HG03565 (cell line): ENCODE results near the gene RERE.

Source experiments
- ATAC-seq: cut with Tn5 transposase; IDR thresholded peaks from one replicate; pipeline ENCODE4 v1.9.1; 2021; ENCODE audit warnings: mild to moderate bottlenecking, moderate library complexity; ENCODE audit not compliant: unreplicated experiment

The RERE gene

GRCh38 chr1:8555582-8555981 lies 261.9 kb downstream of the RERE start:
- no peak for ATAC-seq

GRCh38 chr1:8554956-8555534 lies 262.4 kb downstream of the RERE start:
- no peak for ATAC-seq

DNA sequence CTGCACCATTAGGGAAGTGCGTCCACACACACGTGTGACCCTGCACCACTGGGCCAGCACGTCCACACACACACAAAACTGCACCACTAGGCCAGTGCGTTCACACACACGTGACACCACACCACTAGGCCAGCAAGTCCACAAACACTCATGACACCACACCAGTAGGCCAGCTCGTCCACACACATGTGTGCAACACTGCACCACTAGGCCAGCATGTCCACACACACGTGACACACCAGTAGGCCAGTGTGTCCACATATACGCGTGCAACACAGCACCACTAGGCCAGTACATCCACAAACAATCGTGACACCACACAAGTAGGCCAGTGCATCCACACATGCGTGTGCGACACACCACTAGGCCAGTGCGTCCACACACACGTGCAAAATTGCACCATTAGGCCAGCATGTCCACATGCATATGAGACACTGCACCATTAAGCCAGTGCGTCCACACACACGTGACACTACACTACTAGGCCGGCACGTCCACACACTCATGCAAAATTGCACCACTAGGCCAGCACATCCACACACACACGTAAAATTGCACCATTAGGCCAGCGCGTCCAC lies 264.5 kb downstream of the RERE start:
- no peak for ATAC-seq

GRCh38 chr1:8551613-8552489 lies 265.6 kb downstream of the RERE start:
- no peak for ATAC-seq

DNA sequence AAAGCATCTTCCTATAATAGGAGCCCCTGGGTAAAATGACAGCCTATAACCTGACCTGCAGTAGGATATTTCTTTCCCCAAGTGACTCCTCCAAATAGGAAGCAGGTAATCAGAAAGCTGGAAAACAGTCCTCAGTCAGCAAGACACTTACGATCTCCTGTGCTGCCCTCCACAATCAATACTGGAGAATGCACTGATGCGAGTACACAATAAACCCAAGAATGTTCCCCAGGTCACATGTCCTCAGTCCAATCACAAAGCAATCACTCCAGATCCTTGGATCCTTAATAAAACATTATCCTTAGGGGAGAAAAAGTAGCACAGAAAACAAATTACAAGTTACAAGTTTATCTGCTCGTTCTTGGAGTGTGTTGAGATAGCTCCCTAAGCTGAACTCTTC lies 266.4 kb downstream of the RERE start:
- no peak for ATAC-seq

DNA sequence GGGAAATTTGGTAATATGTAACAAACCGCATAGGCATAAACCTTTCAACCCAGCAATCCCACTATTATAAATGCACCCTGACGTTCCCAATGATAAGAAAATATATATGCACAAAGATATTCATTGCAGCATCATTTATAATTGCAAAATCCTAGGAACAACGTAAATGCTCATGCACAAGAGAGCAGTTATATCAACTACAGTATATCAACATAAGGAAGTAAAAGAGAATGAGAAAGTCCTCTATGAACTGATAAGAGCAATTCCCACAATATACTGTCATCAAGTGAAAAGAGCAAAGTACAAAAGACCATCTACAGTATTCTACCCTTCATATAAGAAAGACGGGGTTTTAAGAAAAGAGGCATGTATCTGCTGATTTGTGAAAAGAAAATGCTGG lies 269.6 kb downstream of the RERE start:
- ATAC-seq, result no peak

DNA sequence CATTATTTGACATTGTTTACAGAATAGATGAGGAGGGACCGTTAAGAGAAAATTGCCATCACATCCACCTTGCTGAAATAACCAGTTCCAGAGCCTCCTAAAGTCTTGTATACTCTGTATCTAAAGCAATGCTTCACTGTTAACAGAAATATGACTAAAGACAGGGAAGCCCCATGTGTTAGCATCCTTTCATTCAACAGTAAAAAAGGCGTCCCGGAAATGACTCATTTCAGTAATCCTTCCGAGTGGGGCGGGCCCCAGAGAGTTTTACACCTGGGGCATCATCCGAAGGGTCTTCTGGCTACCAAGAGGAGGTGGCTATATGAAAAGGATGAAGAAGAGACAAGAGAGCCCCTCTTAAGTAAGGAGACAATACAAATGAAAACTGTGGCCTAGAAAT lies 272.4 kb downstream of the RERE start:
- no peak for ATAC-seq

DNA sequence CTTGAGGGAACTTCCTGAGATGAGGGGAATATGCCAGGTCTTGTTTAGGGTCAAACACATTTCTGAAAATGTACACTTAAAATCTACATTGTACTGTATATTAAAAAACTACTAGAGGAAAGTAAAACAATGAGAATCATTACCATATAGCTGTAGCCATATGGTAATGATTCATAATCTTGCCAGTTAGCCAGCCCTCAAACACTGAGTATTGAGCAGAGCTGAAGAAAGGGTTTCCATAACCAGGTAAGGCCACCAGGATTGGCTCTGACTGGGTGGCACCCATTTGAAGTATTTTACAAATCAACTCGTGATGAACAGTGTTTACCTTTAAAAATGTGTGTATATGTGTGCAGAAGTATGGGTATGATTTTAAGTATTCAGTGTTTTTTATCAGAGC lies 272.8 kb downstream of the RERE start:
- no peak for ATAC-seq

DNA sequence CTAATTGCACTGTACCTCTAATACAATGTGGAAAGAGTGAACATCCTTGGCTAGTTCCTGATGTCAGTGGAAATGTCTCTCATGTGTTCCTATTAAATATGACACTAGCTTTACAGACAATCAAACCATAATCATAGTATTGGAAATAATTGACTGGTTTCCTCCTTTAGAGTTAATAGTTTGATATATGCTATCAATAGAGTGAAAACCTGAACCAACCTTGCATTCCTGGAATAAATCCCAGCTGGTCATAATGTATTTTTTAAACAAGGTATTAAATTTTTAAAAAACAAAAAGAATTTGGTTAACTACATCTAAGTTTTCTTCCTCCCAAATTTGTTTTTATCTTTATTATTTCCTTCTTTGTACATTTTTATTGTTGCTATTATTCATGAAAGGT lies 273.5 kb downstream of the RERE start:
- no peak for ATAC-seq

DNA sequence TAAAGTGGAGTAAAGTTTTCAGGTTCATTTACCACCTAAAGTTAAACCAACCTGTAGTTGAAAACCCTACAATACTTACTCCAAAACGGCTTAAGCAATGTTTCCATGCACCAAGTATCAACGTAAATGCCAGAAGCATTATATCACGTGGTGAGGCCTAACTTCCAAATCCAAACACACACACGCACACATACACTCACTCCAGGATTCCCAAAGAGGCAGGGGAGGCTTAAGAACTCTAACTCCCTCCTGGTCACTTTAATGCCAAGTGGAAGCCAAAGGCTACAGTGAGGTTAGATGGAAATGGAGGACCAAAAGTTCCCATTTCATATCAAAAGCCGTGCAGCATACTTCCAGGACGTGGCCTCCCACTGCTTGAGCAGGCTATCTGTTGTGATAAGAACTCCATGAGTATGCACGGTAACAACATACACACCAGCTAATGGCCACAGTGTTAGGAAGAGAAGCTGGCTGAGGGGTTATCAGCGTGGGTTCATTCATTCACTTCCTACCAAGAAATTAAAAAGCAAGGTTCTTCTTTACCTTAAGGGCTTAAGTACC lies 275.4 kb downstream of the RERE start:
- no peak for ATAC-seq

DNA sequence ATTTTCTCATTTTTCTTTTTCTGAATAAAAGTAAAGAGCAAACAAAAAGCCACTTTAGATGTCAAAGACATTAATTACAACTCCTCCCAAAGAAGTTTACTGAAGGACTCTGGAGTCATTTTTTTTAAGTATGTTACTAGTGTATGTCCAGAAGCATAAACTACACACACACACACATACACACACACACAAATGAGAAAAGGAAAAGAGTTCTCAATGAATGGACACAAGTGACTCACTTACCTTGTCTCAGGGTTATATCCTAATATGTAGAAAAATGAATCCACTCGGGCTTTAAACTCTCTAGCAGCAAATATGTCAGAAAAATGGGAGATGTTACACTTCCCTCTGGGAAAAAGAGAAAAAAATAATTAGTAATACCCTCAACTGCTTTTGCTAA lies 276.5 kb downstream of the RERE start:
- no peak for ATAC-seq

- no peak for ATAC-seq
These were observed 277.0 kb downstream of the RERE start for GRCh38 chr1:8540261-8540941.

DNA sequence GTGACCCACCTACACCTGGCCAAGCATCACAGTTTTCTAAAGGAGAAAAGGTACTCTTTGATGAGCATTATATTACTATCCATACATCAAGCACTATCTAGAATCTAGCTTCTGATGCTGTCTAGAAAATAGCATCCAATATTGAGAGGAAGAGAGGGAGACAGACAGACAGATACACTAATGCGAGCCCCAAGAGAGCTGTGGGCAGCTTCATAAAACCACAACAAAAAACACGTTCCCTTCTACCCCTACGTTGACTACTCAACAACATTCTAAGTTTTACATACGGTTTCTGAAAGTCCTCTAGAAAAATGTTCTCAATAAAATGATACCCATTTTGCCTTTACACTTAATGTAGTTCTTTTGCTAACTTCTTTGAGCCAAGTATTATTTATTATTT lies 277.8 kb downstream of the RERE start:
- ATAC-seq, result no peak

DNA sequence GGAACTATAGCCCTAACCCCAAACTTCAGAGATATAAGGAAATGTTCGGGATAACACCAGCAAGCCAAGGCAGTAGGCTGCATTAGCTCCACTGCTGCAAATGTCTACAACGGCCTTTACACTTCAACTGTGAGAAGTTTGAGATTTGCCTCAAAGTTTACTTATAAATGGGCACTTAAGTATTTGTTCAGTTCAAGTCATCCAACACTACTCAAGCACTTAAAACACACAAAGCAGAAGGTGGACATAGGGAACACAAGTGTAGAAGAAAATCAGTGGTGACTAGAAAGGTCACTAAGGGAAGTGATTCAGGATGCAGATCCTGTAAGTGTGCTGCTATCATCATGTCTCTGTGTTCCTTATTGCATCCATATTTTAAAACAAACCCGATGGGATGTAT lies 278.9 kb downstream of the RERE start:
- no peak for ATAC-seq

DNA sequence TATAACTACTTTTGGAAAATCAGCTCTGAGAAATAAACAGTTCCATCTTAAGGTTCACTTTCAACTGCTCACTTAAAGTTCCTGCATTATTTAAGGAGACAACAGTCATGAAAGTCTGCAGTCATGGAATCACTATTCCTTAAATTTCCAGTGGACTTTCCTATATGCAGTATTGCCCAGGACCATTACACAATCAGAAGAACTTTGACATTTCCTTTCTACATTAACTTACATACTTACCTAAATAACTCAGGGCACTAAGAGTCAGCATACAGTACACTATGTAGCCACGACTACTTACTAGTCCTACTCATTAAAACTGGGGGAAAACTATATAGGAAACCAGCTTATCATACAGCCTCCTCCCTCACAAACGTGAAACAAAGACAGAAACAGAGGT lies 279.4 kb downstream of the RERE start:
- no peak for ATAC-seq

DNA sequence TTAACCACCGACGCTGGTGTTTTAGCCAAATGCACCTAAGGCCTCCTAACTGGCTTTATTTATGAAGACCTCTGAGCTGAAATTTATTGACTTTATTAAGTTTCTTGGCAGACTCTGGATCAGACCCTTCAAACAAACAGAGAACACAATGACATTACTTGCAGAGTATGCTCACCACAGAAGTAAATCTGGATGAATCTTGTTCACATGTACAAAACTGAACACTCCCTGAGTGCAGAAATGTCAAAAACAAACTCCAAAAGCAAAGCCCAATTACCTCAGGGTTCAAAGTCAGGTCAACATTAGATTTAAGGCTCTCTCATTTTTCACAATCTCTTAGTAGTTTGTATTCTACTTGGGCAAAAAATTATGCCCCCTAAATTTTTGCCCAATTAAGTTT lies 280.9 kb downstream of the RERE start:
- ATAC-seq, result no peak

GRCh38 chr1:8533907-8534306 lies 283.5 kb downstream of the RERE start:
- no peak for ATAC-seq

DNA sequence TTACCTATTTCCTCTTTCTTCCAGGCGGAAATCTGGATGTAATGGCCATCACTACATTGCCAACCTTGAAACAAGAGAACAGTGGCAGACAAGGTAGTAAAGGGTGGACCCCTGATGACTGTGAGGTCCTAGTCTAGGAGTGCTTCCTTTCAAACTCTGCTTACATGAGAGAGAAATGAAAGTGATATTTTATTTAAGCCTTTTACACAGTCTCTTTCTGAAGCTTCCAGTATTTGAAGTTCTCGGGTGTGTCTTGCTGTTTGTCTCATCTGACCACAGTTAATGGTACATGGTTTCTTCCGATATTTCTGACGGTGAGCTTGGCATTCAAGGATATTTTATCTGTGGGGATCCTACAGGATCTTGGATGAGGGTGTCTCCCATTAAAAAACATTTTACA lies 284.3 kb downstream of the RERE start:
- ATAC-seq, result no peak

DNA sequence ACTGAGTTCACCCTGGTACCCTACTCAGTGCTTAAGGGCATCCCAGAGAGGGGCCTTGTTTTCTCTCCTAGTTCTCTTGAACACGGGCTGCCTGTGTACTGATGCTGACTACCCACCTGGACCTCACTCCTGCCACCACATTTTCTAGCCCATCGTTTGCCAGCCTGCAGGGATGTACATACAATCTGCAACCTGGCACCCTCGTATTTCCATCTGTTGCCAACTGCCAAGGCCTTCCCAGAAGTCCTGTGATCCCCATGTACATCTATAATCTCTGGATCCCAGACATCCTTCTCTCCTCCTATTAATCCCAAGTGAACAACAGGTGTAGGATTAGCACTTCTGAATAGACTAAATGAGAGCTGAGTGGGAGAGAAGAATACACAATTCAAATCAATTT lies 287.5 kb downstream of the RERE start:
- ATAC-seq, result no peak

DNA sequence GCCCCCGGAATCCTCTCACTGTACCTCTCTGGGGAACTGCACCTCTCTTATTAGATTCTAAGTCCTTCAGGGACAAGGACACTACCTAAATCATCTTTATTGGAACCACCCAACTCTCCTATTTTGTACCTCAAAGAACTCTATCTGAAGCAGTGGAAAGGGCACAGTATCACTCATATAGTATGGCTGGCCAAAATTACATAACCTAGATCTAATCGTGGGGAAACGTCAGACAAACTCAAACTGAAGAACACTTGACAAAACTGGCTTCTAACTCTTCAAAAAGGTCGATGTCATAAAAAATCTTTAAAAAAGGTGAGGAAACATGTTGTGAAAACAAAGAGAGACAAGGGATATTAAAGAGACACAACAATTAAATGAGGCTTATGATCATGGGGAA lies 289.5 kb downstream of the RERE start:
- ATAC-seq, result no peak

- peak; percentile 45 for ATAC-seq
These were observed 291.7 kb downstream of the RERE start for GRCh38 chr1:8525558-8526275.
